PC-9 (cell line): ENCODE data around the gene DAB1. TPM values are rescaled to one million over a fixed set of nuclear protein-coding genes. Genes with fewer than 3 reads are reported as not detected.

ENCODE experiments used
- BruUV-seq: library from RNA; stranded (reverse); fragments of 400-500 nt; replicated peaks from 2 replicates; lab custom pipeline; 2021; lab: Mats Ljungman, UMichigan
- CTCF ChIA-PET: fragments of 300-600 bp; sonication (Branson Sonifier 250); formaldehyde crosslinking; loops from one replicate; lab custom pipeline; 2022; ENCODE audit warnings: antibody characterized with exemption; lab: Charles Lee
- POLR2A ChIA-PET: fragments of 300-600 bp; sonication (Branson Sonifier 250); formaldehyde crosslinking; loops from one replicate; lab custom pipeline; 2022; ENCODE audit warnings: antibody characterized with exemption; ENCODE audit not compliant: unreplicated experiment; lab: Charles Lee
- DNase-seq, 2 experiments: peaks; one replicate each; pipeline versions ENCODE4 v3.0.0 to v3.0.0-alpha.2; 2015 to 2022; ENCODE audit warnings: mixed read lengths in 1 of 2
- H2AFZ ChIP-seq: fragments of 200-600 bp; sonication (generic); 2 replicates; pipeline ENCODE4 v1.8.1; 2017; ENCODE audit warnings: antibody characterized with exemption
- H3F3A ChIP-seq: fragments of 200-600 bp; sonication (generic); 2 replicates; pipeline ENCODE4 v1.8.1; 2017; ENCODE audit warnings: antibody characterized with exemption, mild to moderate bottlenecking, low read depth; ENCODE audit not compliant: insufficient read depth
- H3K27ac ChIP-seq: fragments of 200-600 bp; sonication (generic); 2 replicates; pipeline ENCODE4 v1.6.1; 2016; ENCODE audit warnings: mixed run types
- H3K27me3 ChIP-seq: fragments of 200-600 bp; sonication (generic); 2 replicates; pipeline ENCODE4 v1.6.1; 2016; ENCODE audit warnings: low read depth, mixed run types; ENCODE audit not compliant: insufficient read depth
- H3K36me3 ChIP-seq: fragments of 200-600 bp; sonication (generic); 2 replicates; pipeline ENCODE4 v1.6.1; 2016; ENCODE audit warnings: low read depth, mixed run types
- H3K4me1 ChIP-seq: fragments of 200-600 bp; sonication (generic); replicated peaks from 2 replicates; pipeline ENCODE4 v1.6.1; 2016; ENCODE audit warnings: mixed run types; ENCODE audit not compliant: insufficient read depth
- H3K4me2 ChIP-seq: fragments of 200-600 bp; sonication (generic); 2 replicates; pipeline ENCODE4 v1.6.1; 2017; ENCODE audit warnings: mixed run types
- H3K4me3 ChIP-seq: fragments of 200-600 bp; sonication (generic); 2 replicates; pipeline ENCODE4 v1.6.1; 2016; ENCODE audit warnings: mixed run types
- H3K79me2 ChIP-seq: fragments of 200-600 bp; sonication (generic); 2 replicates; pipeline ENCODE4 v1.6.1; 2017; ENCODE audit warnings: low read depth, mixed run types
- H3K9me2 ChIP-seq: fragments of 200-600 bp; sonication (generic); 2 replicates; pipeline ENCODE4 v1.8.1; 2017; ENCODE audit warnings: mild to moderate bottlenecking; ENCODE audit not compliant: insufficient read depth
- H3K9me3 ChIP-seq: fragments of 200-600 bp; sonication (generic); 2 replicates; pipeline ENCODE4 v1.8.1; 2016; ENCODE audit warnings: low read depth; ENCODE audit not compliant: insufficient read depth
- H4K20me1 ChIP-seq: fragments of 200-600 bp; sonication (generic); 2 replicates; pipeline ENCODE4 v1.8.1; 2017; ENCODE audit not compliant: insufficient read depth
- EZH2 ChIP-seq: fragments of 200-600 bp; sonication (generic); IDR thresholded peaks from 2 replicates; pipeline ENCODE4 v1.8.0; 2017; ENCODE audit warnings: antibody characterized with exemption, low read depth
- intact Hi-C: fragments of 100-400 bp; cut with micrococcal nuclease; formaldehyde crosslinking; loops from one replicate; pipeline ENCODE4 v1.10.0; 2022; ENCODE audit not compliant: unreplicated experiment
- total RNA-seq: library from RNA; stranded (reverse); gene quantifications from 2 replicates; pipeline ENCODE4 v1.2.3, GENCODE V29; 2021
- TF ChIP-seq, protein P1 (sequence below): fragments of 200-600 bp; sonication (generic); conservative IDR thresholded peaks from 2 replicates; pipeline ENCODE4 v1.6.1; 2017; ENCODE audit warnings: mixed run types, antibody characterized with exemption, mild to moderate bottlenecking, moderate library complexity

DAB1 gene
- total RNA-seq, 1 experiment from 2014 or later, result not detected

DNA sequence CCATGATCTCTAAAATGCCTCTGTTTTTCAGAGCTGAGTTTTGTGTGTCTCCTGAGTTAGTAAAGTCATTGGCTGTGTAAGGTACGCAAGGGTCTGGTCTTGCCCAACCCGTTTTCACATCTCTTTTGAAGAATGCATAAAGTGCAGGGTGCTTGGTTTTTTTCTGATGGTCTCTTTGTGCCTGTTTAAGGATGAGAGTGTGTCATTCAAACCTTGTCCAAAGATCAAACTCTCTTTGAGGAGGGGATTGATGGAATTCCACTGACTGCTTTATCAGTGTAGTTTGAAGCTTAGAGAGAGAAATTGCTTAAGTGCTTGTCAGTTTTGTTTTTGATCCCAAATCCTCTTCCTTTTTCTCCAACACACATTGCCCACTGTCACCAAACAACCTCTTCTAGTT is 438.0 kb downstream of the DAB1 start:
- no peaks in the 10 kb centered on the region for H3K79me2 ChIP-seq
- no peak for TF ChIP-seq EZH2
- TF ChIP-seq, protein P1, sequence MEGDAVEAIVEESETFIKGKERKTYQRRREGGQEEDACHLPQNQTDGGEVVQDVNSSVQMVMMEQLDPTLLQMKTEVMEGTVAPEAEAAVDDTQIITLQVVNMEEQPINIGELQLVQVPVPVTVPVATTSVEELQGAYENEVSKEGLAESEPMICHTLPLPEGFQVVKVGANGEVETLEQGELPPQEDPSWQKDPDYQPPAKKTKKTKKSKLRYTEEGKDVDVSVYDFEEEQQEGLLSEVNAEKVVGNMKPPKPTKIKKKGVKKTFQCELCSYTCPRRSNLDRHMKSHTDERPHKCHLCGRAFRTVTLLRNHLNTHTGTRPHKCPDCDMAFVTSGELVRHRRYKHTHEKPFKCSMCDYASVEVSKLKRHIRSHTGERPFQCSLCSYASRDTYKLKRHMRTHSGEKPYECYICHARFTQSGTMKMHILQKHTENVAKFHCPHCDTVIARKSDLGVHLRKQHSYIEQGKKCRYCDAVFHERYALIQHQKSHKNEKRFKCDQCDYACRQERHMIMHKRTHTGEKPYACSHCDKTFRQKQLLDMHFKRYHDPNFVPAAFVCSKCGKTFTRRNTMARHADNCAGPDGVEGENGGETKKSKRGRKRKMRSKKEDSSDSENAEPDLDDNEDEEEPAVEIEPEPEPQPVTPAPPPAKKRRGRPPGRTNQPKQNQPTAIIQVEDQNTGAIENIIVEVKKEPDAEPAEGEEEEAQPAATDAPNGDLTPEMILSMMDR, result no peak
- H3K27me3 ChIP-seq, result peaks cover 9% of the 10 kb centered on the region; the same call in 1 of the 2 replicates
- H2AFZ ChIP-seq, result no peak overlapping the region
- intact Hi-C loops, result no loop called here
- no peaks in the 10 kb centered on the region for H4K20me1 ChIP-seq
- no peak overlapping the region for H3K4me2 ChIP-seq
- no peak overlapping the region for H3K27ac ChIP-seq
- no peaks in the 10 kb centered on the region for H3K9me3 ChIP-seq
- ChIA-PET POLR2A (no interaction called here), CTCF (interaction anchor here (0.6 kb wide), 1 partner anchor 421 kb away, joined by 3 read pairs; no protein-coding TSS in a partner anchor)
- DNase-seq, result no peak
- no peaks in the 10 kb centered on the region for H3K4me1 ChIP-seq
- no peaks in the 10 kb centered on the region for H3F3A ChIP-seq
- no peaks in the 10 kb centered on the region for H3K9me2 ChIP-seq
- H3K36me3 ChIP-seq, result no peaks in the 10 kb centered on the region
- no peak overlapping the region for H3K4me3 ChIP-seq
- BruUV-seq, result no TSS peak

DNA sequence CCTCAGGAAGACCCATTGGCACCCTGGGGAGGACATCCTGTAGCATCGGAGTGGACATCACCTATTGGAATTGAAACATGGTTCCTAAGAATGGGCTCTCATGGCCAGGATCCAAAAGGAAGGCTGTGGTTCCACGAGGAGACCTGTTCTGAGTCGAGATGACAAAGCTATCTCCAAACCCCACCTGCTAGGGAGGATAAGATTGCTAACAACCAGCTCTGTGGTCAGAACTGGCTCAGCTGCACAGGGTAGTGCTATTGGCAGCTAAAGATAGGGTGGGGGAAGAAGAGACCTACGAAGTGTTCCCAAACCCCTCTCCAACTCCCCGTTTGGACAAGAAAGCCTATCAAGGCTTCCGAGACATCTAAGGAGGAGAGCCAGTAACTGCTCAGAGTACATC is 440.4 kb downstream of the DAB1 start:
- Histone ChIP-seq H3K27ac (no peak overlapping the region), H4K20me1 (no peaks in the 10 kb centered on the region), H3K79me2 (no peaks in the 10 kb centered on the region), H3K4me3 (no peak overlapping the region), H3K9me2 (no peaks in the 10 kb centered on the region), H3K36me3 (no peaks in the 10 kb centered on the region), H3K9me3 (no peaks in the 10 kb centered on the region), H3K4me1 (no peaks in the 10 kb centered on the region), H2AFZ (no peak overlapping the region), H3K27me3 (peaks cover 27% of the 10 kb centered on the region), H3K4me2 (no peak overlapping the region), H3F3A (no peaks in the 10 kb centered on the region)
- no peak for TF ChIP-seq EZH2
- TF ChIP-seq, protein P1, result no peak
- BruUV-seq, result no TSS peak
- POLR2A ChIA-PET, result no interaction called here
- intact Hi-C loops, result no loop called here
- CTCF ChIA-PET, result no interaction called here
- no peak for DNase-seq

DNA sequence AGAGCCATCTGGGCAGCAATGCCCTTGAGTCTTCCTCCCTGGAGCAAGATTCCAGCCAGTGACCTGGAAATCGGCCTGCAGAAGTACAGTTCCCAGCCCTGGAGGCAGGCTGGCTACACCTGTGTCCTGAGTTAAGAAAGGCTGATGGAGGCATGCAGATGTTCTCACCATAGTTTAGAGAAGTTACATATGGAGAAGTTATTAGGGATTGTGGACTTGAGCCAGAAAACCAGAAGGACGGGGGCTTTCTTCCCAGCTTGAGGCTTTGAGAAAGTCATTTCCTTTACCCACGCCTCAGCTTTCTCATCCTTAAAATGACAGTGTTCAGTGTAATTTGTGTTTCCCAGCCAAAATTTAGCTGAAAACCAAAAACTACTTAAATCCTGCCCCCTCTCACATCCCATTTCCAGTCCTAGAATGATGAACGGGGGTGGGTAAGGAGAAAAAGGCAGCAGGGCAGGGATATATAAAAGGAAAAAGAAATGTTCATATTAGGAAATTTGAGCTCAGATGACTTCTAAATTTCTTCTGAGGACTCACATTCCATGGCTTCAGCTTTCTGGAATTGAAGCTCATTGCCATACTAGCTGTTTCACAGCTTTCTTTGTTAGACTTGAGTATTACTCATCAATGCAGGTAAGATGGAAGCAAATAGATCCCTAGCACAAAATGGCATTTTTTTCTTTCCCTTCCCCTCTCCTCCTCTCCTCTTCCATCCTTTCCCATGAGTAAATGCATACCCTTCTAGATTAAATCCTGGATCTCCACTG is 443.7 kb downstream of the DAB1 start:
- H3K9me2 ChIP-seq, result no peaks in the 10 kb centered on the region
- no peaks in the 10 kb centered on the region for H3K9me3 ChIP-seq
- no peak overlapping the region for H3K27ac ChIP-seq
- BruUV-seq, result no TSS peak
- H3K4me1 ChIP-seq, result no peaks in the 10 kb centered on the region
- no peak for DNase-seq
- no peaks in the 10 kb centered on the region for H3K36me3 ChIP-seq
- intact Hi-C loops, result no loop called here
- no peak overlapping the region for H3K4me3 ChIP-seq
- no peak overlapping the region for H2AFZ ChIP-seq
- H4K20me1 ChIP-seq, result no peaks in the 10 kb centered on the region; the same call in 1 of the 2 replicates
- CTCF ChIA-PET, result no interaction called here
- H3F3A ChIP-seq, result no peaks in the 10 kb centered on the region
- H3K79me2 ChIP-seq, result no peaks in the 10 kb centered on the region
- peaks cover 43% of the 10 kb centered on the region for H3K27me3 ChIP-seq
- TF ChIP-seq, protein P1, result no peak
- no peak for TF ChIP-seq EZH2
- POLR2A ChIA-PET, result no interaction called here
- no peak overlapping the region for H3K4me2 ChIP-seq
